HG02798 (cell line): Measurements from ENCODE around the gene SSH2.
"Not testable (repeated sequence)": the region's sequence is repeated elsewhere in the genome, so short reads cannot be mapped to it uniquely, and the experiment has no call there.

Experiments used
- ATAC-seq: cut with Tn5 transposase; IDR thresholded peaks from one replicate; pipeline ENCODE4 v1.9.1; 2021; ENCODE audit warnings: mild to moderate bottlenecking; ENCODE audit not compliant: unreplicated experiment, poor library complexity

The SSH2 gene

GRCh38 chr17:29880031-29880430 is 50.0 kb downstream of the SSH2 start:
- ATAC-seq = no peak

- no peak for ATAC-seq
Measured at GRCh38 chr17:29874931-29875596, 55.0 kb downstream of the SSH2 start.

GRCh38 chr17:29874358-29874757 is 55.7 kb downstream of the SSH2 start:
- not testable (repeated sequence) for ATAC-seq

GRCh38 chr17:29873476-29873875 is 56.6 kb downstream of the SSH2 start:
- no peak for ATAC-seq

GRCh38 chr17:29870836-29871465 is 59.1 kb downstream of the SSH2 start:
- no peak for ATAC-seq

- no peak for ATAC-seq
Measured at GRCh38 chr17:29867643-29868181, 62.3 kb downstream of the SSH2 start.

GRCh38 chr17:29866746-29867404 is 63.2 kb downstream of the SSH2 start:
- ATAC-seq = no peak

GRCh38 chr17:29864615-29865014 is 65.4 kb downstream of the SSH2 start:
- no peak for ATAC-seq

GRCh38 chr17:29864123-29864522 is 65.9 kb downstream of the SSH2 start:
- ATAC-seq = not testable (repeated sequence)

GRCh38 chr17:29862951-29863350 is 67.1 kb downstream of the SSH2 start:
- ATAC-seq = no peak

- no peak for ATAC-seq
Measured at GRCh38 chr17:29862127-29862526, 67.9 kb downstream of the SSH2 start.

GRCh38 chr17:29859445-29859844 is 70.6 kb downstream of the SSH2 start:
- not testable (repeated sequence) for ATAC-seq

GRCh38 chr17:29857823-29858222 is 72.2 kb downstream of the SSH2 start:
- ATAC-seq = no peak

GRCh38 chr17:29857105-29857504 is 72.9 kb downstream of the SSH2 start:
- ATAC-seq = not testable (repeated sequence)

- no peak for ATAC-seq
Measured at GRCh38 chr17:29855686-29856085, 74.3 kb downstream of the SSH2 start.

- ATAC-seq = no peak
Measured at GRCh38 chr17:29848737-29849136, 81.3 kb downstream of the SSH2 start.

GRCh38 chr17:29847527-29848400 is 82.3 kb downstream of the SSH2 start:
- ATAC-seq = no peak

GRCh38 chr17:29847118-29847517 is 82.9 kb downstream of the SSH2 start:
- no peak for ATAC-seq

GRCh38 chr17:29846298-29846697 is 83.7 kb downstream of the SSH2 start:
- no peak for ATAC-seq

- no peak for ATAC-seq
Measured at GRCh38 chr17:29844339-29845048, 85.5 kb downstream of the SSH2 start.
